ENCODE data around the gene RALGAPB.

DNA sequence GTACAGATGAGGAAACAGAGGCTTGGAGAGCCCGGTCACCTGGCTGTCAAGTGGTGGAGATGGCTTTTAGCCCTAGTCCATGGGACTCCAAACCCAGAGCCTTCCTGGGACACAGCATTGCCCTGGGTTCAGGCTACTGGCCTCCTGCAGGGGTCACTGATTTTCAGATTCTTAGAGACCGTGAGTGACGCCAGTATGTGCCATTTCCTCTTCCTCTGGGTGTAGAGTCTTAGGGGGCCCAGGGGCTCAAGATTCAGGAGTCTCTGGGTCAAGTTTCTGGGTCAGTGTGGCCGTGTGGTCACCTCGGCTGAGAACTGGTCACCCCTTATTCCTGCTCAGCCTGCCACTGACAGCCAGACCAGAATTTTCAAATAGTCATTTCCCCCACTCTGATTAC, 129.5 kb downstream of the RALGAPB start:
- TF ChIP-seq POLR2A (IDR thresholded peaks at IDR 0.05) (no peak), POLR2AphosphoS5 (IDR thresholded peaks at IDR 0.05) (no peak), EP300 (IDR thresholded peaks at IDR 0.05; ENCODE audit: low read depth) (no peak)
- TF ChIP-seq, protein P1, sequence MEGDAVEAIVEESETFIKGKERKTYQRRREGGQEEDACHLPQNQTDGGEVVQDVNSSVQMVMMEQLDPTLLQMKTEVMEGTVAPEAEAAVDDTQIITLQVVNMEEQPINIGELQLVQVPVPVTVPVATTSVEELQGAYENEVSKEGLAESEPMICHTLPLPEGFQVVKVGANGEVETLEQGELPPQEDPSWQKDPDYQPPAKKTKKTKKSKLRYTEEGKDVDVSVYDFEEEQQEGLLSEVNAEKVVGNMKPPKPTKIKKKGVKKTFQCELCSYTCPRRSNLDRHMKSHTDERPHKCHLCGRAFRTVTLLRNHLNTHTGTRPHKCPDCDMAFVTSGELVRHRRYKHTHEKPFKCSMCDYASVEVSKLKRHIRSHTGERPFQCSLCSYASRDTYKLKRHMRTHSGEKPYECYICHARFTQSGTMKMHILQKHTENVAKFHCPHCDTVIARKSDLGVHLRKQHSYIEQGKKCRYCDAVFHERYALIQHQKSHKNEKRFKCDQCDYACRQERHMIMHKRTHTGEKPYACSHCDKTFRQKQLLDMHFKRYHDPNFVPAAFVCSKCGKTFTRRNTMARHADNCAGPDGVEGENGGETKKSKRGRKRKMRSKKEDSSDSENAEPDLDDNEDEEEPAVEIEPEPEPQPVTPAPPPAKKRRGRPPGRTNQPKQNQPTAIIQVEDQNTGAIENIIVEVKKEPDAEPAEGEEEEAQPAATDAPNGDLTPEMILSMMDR (IDR thresholded peaks at IDR 0.05) = no peak
